Tibial nerve (tissue), 4 donors: Measurements from ENCODE around the gene PROX1.

Source experiments
- CTCF ChIP-seq, 5 experiments: fragments of 200-600 bp in 3 of 5; fragments of 450-650 bp in 2 of 5; sonication (generic) in 3 of 5; IDR thresholded peaks; one replicate each; pipeline ENCODE4 v1.5.1; 2016 to 2019; ENCODE audit warnings: antibody characterized with exemption in 5 of 5, mild to moderate bottlenecking in 3 of 5, moderate library complexity in 2 of 5
- EP300 ChIP-seq, 2 donors: sonication (generic); formaldehyde crosslinking; IDR thresholded peaks; one replicate each; pipeline ENCODE4 v1.6.1; 2017; ENCODE audit warnings: antibody characterized with exemption in 2 of 2, mild to moderate bottlenecking in 1 of 2
- POLR2A ChIP-seq, 2 donors: fragments of 450-650 bp; IDR thresholded peaks; one replicate each; pipeline ENCODE4 v1.6.1; 2017; ENCODE audit warnings: antibody characterized with exemption in 2 of 2, mild to moderate bottlenecking in 2 of 2, moderate library complexity in 2 of 2

DNA sequence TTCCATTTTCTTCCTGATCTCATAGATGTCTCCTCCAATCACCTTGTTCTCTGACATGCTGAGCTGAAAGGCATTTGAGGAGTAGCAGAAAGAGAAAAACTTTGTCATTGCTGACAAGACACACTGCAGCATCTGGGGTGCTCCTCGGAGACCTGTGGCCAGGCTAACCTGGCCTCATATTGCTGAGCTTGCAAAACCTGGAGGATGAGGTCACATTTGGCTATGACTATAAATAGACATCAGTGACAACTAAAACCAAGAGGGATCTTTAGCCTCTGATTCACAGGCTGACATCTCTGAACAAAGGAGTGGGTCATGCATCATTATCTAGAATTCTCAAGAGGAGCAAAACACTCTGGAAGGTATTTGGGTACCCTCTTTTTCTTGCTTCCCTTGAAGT lies 83.7 kb downstream of the PROX1 start:
- TF ChIP-seq POLR2A (IDR thresholded peaks at IDR 0.05) = no peak
- no peak for TF ChIP-seq CTCF (IDR thresholded peaks at IDR 0.05)
- TF ChIP-seq EP300 (IDR thresholded peaks at IDR 0.05) = no peak
